HG03066 (cell line): Measurements from ENCODE around the gene C13orf42.

ENCODE experiments used
- ATAC-seq: cut with Tn5 transposase; IDR thresholded peaks from one replicate; pipeline ENCODE4 v1.9.1; 2021; ENCODE audit warnings: low read depth; ENCODE audit not compliant: unreplicated experiment

Gene C13orf42

DNA sequence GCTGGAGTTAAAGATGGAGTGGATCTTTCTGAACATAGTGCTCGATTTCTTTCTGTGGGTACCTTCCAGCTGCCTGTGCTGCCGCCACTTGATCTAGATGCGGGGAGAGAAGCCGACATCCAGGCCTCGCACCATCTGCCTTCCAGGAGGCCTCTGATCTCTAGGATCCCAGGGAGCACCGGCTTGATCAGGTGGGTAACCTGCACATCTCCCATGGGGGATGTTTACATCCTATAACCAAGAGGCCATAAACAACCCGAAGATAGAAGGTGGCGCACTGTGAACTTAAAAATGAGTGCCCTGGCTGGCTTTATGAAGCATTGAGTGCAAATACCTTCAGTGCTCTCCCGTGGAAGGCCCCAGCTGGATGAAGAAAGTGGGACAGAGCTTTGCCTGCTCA lies at the start of gene C13orf42:
Gene C13orf42, minus strand, starts transcription at position 101 of the 400 bp plus-strand sequence. Its CDS starts 65 bp downstream, at position 36.
- ATAC-seq, result no peak

- ATAC-seq, result no peak
These were observed 47.9 kb upstream of the C13orf42 start for GRCh38 chr13:51158880-51159518.

- no peak for ATAC-seq
These were observed 47.3 kb upstream of the C13orf42 start for GRCh38 chr13:51158365-51158764.

DNA sequence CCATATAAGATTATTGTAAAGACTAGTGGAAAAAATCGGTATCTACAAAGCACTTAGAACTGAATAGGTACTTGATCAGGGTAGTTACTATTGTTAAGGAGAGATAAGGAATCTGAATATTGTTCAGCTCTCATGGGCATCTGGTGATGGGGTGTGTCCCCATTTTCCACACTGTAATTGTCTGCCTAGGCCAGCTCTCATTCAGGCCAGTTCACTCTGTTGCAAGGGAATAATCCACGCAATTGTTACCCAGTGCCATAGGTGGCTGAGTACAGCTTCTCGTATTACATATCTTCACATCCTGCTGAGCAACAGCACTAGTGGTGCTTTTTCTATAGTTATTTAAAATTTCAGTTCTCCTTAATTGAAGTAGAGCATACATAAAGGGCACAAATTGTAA lies 45.6 kb upstream of the C13orf42 start:
- no peak for ATAC-seq

DNA sequence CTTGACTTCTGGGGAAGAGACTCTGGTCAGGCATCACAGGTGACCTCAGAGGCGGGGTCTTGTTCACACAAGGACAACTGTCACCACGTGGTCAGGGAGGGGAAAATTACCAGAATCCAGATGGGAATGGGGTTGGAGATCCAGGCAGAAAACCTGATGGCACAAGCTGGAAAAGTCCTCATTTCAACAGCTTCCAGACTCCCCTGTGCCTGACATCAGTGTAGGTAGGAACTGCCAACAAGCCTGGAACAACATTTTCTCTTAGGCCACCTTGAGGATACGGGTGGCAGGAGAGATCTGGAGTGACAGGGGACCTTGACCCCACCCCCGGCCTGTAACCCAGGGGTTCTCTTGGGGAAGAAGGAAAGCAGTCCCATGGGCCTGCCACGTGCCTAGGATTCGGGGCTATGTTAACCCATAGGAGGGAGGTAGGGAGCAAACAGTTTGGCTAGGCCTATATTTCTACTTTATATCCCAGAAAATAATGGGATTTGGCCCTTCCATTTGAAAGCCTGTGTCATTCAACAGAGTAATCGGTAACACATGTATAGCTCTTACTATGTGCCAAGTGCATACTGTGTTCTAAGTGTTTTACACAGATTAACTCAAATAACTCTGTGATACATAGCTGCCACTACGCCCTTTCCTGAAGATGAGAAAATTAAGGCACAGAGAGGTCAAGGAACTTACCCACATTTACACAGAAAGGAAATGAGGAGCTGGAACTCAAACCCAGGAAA lies 44.9 kb upstream of the C13orf42 start:
- ATAC-seq, result no peak

DNA sequence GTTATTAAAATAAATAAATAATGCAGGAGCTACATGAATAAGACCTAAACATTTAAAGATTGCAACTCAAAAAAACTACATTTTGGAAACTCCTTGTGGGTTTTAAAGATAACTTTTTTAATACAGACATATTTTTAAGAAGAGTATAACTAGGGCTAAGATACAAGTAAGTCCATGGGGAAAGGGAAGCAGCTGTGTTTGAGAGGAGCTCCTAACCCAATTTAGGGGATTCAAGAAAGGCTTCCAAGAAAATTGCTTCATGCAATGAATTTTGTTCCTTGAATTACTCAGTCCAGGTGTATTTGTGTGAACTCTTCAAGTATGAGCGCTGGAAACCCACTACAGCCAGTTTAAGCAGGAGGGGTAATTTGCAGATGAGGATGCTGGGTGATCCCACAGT lies 44.1 kb upstream of the C13orf42 start:
- no peak for ATAC-seq

GRCh38 chr13:51154029-51154555 lies 43.0 kb upstream of the C13orf42 start:
- ATAC-seq, result no peak

GRCh38 chr13:51153527-51153926 lies 42.5 kb upstream of the C13orf42 start:
- ATAC-seq, result no peak

DNA sequence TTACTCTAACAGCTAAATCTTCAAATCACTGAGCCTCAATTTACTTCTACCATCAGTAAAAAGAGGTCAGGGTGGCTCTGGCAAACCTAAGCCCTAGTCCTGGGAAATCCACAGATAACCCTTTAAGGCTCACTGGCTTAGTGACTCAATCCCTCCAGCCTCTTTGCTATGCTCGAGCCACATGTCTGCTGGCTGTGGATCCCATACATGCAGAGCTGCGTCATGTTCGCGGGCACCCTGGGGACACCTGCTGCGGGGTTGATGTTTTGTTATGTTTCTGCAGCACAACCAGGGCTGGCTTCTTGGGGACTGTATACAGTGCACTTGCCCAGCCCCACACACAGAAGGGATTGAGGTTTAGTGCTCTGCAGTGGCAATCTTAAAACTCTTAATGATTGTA lies 41.6 kb upstream of the C13orf42 start:
- ATAC-seq, result no peak

DNA sequence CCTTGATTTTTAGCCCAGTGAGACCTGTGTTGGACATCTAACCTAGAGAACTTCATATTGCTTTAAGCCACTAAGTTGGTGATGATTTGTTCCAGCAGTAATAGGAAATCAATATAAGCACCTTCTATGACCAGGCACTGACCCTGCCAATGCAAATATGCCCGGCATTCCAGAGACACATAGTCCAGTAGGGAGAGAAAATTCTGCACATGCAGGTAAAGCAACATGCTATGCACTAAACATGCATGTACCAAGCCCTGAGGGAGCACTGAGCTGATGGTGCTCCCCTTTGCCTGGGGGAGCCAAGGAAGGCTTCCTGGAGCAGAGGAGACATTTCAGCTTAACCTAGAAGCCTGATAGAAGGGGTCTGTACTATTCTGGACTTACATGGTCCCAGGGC lies 40.4 kb upstream of the C13orf42 start:
- no peak for ATAC-seq

- ATAC-seq, result no peak
These were observed 38.0 kb upstream of the C13orf42 start for GRCh38 chr13:51148952-51149573.

DNA sequence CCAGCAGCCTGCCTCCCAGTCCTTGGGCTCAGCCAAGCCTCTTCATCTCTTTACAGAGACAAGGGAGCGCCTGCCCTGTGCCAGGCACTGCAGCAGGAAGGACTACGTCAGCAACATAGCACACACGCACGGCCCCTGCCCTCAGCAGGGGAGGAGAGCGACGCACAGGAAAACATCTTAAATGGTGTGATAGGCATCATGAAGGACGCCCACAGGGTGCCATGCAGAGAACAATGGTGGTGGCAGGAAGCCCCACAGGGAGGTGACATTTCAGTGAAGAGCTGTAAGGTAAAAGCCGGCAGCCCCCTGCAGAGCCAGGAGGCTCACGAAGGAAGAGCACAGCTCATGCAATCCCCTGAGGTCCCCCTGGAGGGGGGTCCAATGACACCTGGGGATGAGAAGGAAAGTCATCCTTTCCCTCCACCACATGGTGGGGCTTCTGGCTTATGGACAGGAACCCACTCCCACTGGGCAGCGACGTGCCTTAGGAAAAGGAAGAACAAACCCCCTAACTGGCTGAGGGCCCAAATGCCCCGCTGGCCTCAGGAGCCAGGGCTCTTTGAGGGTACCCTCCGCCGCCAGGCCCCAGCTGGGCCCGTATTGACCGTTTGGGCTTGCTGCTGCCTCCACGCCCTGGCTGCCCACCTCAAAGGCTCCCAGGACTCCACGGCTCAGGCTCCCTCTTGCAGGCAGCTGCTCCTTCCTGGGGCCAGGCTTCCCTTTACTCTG lies 37.3 kb upstream of the C13orf42 start:
- no peak for ATAC-seq

- ATAC-seq, result no peak
These were observed 36.7 kb upstream of the C13orf42 start for GRCh38 chr13:51147732-51148131.

DNA sequence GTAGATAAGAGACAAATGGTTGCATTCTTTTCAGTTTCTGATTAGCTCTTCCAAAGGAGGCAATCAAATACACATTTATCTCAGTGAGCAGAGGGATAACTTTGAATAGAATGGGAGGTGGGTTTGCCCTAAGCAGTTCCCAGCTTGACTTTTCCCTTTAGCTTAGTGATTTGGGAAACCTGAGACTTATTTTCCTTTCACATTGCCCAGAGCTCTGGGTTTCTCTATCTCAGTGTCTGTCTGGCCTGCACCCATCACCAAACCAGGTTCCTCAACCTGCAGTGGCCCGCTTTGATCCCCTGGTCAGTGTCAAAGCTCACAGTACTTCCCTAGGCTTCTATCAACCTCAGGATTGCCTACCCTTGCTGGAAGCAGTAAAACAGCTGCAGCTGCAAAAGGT lies 35.6 kb upstream of the C13orf42 start:
- no peak for ATAC-seq

GRCh38 chr13:51137250-51137649 lies 26.2 kb upstream of the C13orf42 start:
- no peak for ATAC-seq

DNA sequence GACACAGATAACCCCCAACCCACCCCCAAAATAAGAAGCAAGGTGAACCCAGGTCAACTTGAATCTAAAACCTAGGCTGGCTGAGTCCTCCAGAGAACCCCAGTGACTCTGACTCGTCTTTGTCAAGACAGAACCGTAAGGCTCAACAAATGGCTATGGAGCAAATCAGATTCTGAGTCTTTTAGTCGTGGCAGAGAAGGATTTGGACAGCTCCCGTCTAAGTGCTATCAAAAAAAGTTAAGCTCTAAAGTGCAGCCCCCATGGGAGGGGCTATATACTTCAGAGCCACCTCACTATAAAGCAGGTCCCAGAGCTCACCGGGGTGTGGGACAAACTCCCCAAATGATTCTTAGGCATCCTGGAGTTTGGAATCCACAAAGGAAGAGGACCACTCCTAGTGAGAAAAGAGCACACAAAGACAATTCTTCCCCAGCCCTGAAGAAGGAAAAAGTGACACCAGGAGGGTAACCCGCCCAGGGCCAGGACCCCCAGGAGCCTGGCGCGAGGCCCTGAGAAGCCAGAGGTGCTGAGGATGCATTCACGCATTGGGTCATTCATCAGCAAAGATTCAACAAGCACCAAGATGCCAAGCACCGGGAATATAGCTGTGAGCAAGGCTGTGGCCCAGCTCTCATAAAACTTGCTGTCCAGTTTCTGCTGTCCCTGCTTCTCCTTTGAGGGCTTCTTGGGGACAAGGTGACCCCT lies 25.4 kb upstream of the C13orf42 start:
- ATAC-seq, result no peak

DNA sequence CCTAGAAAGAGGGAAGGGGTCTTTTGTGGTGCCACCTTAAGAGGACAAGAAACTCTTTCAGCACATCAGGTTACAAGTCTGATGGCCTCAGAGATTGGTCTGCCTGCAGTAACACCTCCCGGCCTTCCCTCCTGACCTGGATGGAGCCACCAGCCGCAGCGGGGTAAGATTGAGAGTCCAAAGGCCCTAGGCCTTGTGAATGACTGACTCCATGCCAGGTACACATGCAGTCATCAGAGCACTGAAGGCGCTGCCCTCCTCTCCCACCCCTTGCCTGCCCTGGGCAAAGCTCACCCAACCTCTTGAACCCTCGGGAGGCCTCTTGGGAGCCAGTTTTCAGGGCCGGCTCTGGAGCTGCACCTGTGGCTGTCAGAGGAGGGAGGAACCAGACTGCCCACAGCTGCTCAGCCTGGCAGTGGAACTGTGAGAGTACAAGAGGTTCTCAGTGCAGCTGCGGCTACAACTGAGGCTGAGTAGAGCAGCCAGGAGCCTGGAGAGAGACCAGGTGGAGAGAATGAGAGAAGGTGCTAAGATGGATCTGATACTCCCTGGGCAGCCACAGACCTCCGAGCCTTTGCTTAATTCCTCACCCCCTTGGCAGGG lies 23.8 kb upstream of the C13orf42 start:
- ATAC-seq, result no peak

GRCh38 chr13:51130348-51130747 lies 19.3 kb upstream of the C13orf42 start:
- no peak for ATAC-seq

DNA sequence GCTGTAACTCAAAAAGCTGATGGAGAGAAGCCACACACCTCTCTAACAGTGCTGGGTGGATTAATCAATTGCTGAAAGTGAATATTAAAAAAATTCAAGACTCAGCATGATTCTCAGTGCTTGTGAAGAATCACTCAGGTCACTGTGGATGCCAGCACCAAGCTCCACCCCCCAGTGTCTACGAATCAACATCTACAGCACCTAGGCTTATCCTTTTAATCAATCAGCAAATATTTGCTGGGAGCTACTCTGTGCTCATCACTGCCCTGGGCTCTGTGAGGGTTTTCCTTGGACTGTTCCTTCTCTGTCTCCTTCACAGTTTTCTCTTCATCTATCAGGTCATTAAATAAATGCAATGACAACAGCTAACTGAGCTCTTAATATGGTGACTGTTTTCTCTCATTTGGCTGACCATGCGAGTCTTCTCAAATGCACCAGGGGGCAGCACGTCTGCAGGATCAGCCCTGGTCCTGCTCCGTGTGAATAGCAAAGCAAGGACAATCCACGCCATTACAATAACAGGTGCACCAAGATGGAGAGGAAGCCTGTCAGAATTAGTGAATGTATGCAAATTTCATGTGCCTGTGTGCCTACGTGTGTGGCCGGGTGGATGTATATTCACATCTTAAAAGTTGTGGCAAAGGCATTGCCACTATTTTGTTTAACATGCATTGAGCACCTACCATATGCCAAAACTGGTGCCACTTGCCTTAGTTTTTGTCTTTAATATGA lies 14.6 kb upstream of the C13orf42 start:
- ATAC-seq, result peak; percentile 86
